ENCODE measurements around the gene ANGPTL8. TPM values are rescaled to one million over a fixed set of nuclear protein-coding genes. Genes with fewer than 3 reads are reported as not detected.

ANGPTL8 gene
- total and polyA plus RNA-seq, 10 of the 15 experiments (the other 5 are each of a cell fraction or from before 2014, with no cell fraction given), result not detected

- FAIRE-seq (no peak), DNase-seq (ENCODE audit: low read depth, low spot score) (no peak), ATAC-seq (peak; percentile 27)
- Histone ChIP-seq H2AFZ (ENCODE audit: control insufficient read depth, low read depth, low read length) (peak overlapping the region; percentile 64), H3K27ac (ENCODE audit: control insufficient read depth, insufficient read depth) (no peak overlapping the region), H3K4me1 (ENCODE audit: control insufficient read depth, insufficient read depth, low read length) (peaks cover 5% of the 10 kb centered on the region; the same call in 1 of the 2 replicates), H3K36me3 (ENCODE audit: control insufficient read depth in 2 of 2, insufficient read depth in 2 of 2, low read length in 1 of 2) (no peaks in the 10 kb centered on the region), H4K20me1 (ENCODE audit: control insufficient read depth, insufficient read depth) (no peaks in the 10 kb centered on the region), H3K9me3 (replicated peaks; ENCODE audit: control insufficient read depth, insufficient read depth, low read length) (no peaks in the 10 kb centered on the region), H3K79me2 (ENCODE audit: control insufficient read depth, insufficient read depth, low read length) (no peaks in the 10 kb centered on the region), H3K9ac (ENCODE audit: control insufficient read depth, insufficient read depth, low read length) (peak overlapping the region; percentile 56; the same call in 1 of the 2 replicates), H3K27me3 (replicated peaks in 1 of 2; ENCODE audit: control insufficient read depth in 2 of 2, insufficient read depth in 2 of 2, low read length in 1 of 2) (no peaks in the 10 kb centered on the region), H3K4me2 (ENCODE audit: control insufficient read depth, insufficient read depth) (peak overlapping the region; percentile 95), H3K4me3 (peak overlapping the region; percentile 86)
- 63% methylated on average over 10 of the region's 18 CpGs for WGBS (ENCODE audit: insufficient coverage, insufficient replicate concordance, low lambda C conversion rate, missing lambda C conversion rate)
- intact Hi-C loops (cut with micrococcal nuclease; ENCODE audit: unreplicated experiment) (no loop called here), in situ Hi-C loops (cut with MboI) (no loop called here)
- RAD21 ChIA-PET (ENCODE audit: unreplicated experiment), result interaction anchor here (0.7 to 1.0 kb wide), 2 partner anchors 18 to 25 kb away, joined by 3 to 5 read pairs; no protein-coding TSS in a partner anchor
- POLR2A ChIA-PET, result no interaction called here
- TF ChIP-seq IKZF1 (conservative IDR thresholded peaks at IDR 0.05) (0 out of 2 replicates have a peak, but pooled peaks have one; percentile 10), SIX5 (IDR thresholded peaks at IDR 0.05; ENCODE audit: low read depth, low read length, severe bottlenecking) (no peak), NFYB (IDR thresholded peaks at IDR 0.05; ENCODE audit: insufficient read depth, low read depth, low read length) (no peak)
- CTCF ChIA-PET, result no interaction called here
- SMC1A ChIA-PET (ENCODE audit: uncharacterized antibody, unreplicated experiment), result no interaction called here
- no TSS peak for BruUV-seq (replicated peaks)
Observed at GRCh38 chr19:11261431-11261970, 22.1 kb downstream of the ANGPTL8 start.

- ChIA-PET POLR2A (interaction anchor here (0.6 kb wide), 1 partner anchor 22 kb away, joined by 3 read pairs; no protein-coding TSS in a partner anchor), CTCF (interaction anchor here (0.8 to 1.2 kb wide), 5 partner anchors 17 to 115 kb away, joined by 3 to 5 read pairs (median 3); no protein-coding TSS in a partner anchor), SMC1A (ENCODE audit: uncharacterized antibody, unreplicated experiment) (no interaction called here), RAD21 (ENCODE audit: unreplicated experiment) (interaction anchor here (0.6 to 1.0 kb wide), 3 partner anchors 18 to 893 kb away, joined by 3 to 5 read pairs (median 3); no protein-coding TSS in a partner anchor)
- WGBS (ENCODE audit: insufficient coverage, insufficient replicate concordance, low lambda C conversion rate, missing lambda C conversion rate), result 2% methylated on average over 18 of the region's 91 CpGs
- peak within 1 kb of the TSS; percentile 86 for H3K4me3 ChIP-seq
- intact Hi-C loops (cut with micrococcal nuclease; ENCODE audit: unreplicated experiment), result no loop called here
- H3K79me2 ChIP-seq (ENCODE audit: control insufficient read depth, insufficient read depth, low read length), result no peaks in the 10 kb centered on the region
- no peaks in the 10 kb centered on the region for H3K36me3 ChIP-seq (ENCODE audit: control insufficient read depth in 2 of 2, insufficient read depth in 2 of 2, low read length in 1 of 2)
- H3K9me3 ChIP-seq (replicated peaks; ENCODE audit: control insufficient read depth, insufficient read depth, low read length), result no peaks in the 10 kb centered on the region
- peak within 1 kb of the TSS; percentile 95 for H3K4me2 ChIP-seq (ENCODE audit: control insufficient read depth, insufficient read depth)
- FAIRE-seq (no peak), ATAC-seq (peak; percentile 78), DNase-seq (ENCODE audit: low read depth, low spot score) (no peak)
- peak within 1 kb of the TSS; percentile 80 for H2AFZ ChIP-seq (ENCODE audit: control insufficient read depth, low read depth, low read length)
- H3K27me3 ChIP-seq (replicated peaks in 1 of 2; ENCODE audit: control insufficient read depth in 2 of 2, insufficient read depth in 2 of 2, low read length in 1 of 2), result no peaks in the 10 kb centered on the region
- no peaks in the 10 kb centered on the region for H4K20me1 ChIP-seq (ENCODE audit: control insufficient read depth, insufficient read depth)
- no TSS peak for BruUV-seq (replicated peaks)
- H3K9ac ChIP-seq (ENCODE audit: control insufficient read depth, insufficient read depth, low read length), result peak within 1 kb of the TSS; percentile 58; the same call in 1 of the 2 replicates
- H3K4me1 ChIP-seq (ENCODE audit: control insufficient read depth, insufficient read depth, low read length), result peaks cover 5% of the 10 kb centered on the region; the same call in 1 of the 2 replicates
- in situ Hi-C loops (cut with MboI), result no loop called here
- H3K27ac ChIP-seq (ENCODE audit: control insufficient read depth, insufficient read depth), result no peak within 1 kb of the TSS
- TF ChIP-seq PAX5 (IDR thresholded peaks at IDR 0.05; ENCODE audit: borderline replicate concordance, low read depth, low read length) (no peak), BHLHE40 (IDR thresholded peaks at IDR 0.05; ENCODE audit: borderline replicate concordance in 1 of 2, low read depth in 2 of 2, low read length in 1 of 2) (no peak), DPF2 (IDR thresholded peaks at IDR 0.05) (0 out of 2 replicates have a peak, but pooled peaks have one; percentile 25), NBN (IDR thresholded peaks at IDR 0.05) (0 out of 2 replicates have a peak, but pooled peaks have one; percentile 17), PML (IDR thresholded peaks at IDR 0.05; ENCODE audit: low read length) (no peak), POLR2A (IDR thresholded peaks at IDR 0.05; ENCODE audit: low read depth, low read length) (peak; percentile 76), RB1 (IDR thresholded peaks at IDR 0.05; ENCODE audit: borderline replicate concordance) (peak; percentile 20; the same call in 1 of the 2 replicates), CTCF (IDR thresholded peaks at IDR 0.05 in 2 of 3, conservative IDR thresholded peaks at IDR 0.05 in 1 of 3; ENCODE audit: control insufficient read depth in 2 of 3, extremely low read depth in 1 of 3, insufficient read depth in 1 of 3, low read depth in 3 of 3, low read length in 3 of 3) (peak; percentile 33 to 55 (median 39)), IKZF1 (conservative IDR thresholded peaks at IDR 0.05) (peak; percentile 35; the same call in 1 of the 2 replicates), EP300 (IDR thresholded peaks at IDR 0.05; ENCODE audit: borderline replicate concordance in 1 of 2, control insufficient read depth in 1 of 2, low read depth in 2 of 2, low read length in 2 of 2) (no peak), WRNIP1 (IDR thresholded peaks at IDR 0.05; ENCODE audit: borderline replicate concordance, low read depth, low read length) (no peak)
Observed at GRCh38 chr19:11261971-11262839, 22.8 kb downstream of the ANGPTL8 start, which contains the start of gene DOCK6. DOCK6 (minus strand) TSS chr19:11262524; CDS start chr19:11262440, 84 bp downstream.

Data from GM12878 (cell line).